Endothelial cell (in vitro differentiated cells): ENCODE data around the gene RPL23. TPM values are rescaled to one million over a fixed set of nuclear protein-coding genes. Genes with fewer than 3 reads are reported as not detected.
A peak's percentile ranks its signal among the peaks of the same experiment; 100 is the strongest.

Source experiments
- DNase-seq: peaks from one replicate; pipeline ENCODE4 v3.0.0; 2021; ENCODE audit warnings: low spot score
- H3K27ac Mint-ChIP-seq: one replicate; pipeline ENCODE4 v1.8.0; 2021; ENCODE audit warnings: mixed read lengths, inconsistent platforms; ENCODE audit not compliant: unreplicated experiment
- H3K27me3 Mint-ChIP-seq: one replicate; pipeline ENCODE4 v1.8.0; 2021; ENCODE audit warnings: mild to moderate bottlenecking, moderate library complexity, mixed read lengths, inconsistent platforms; ENCODE audit not compliant: unreplicated experiment
- H3K36me3 Mint-ChIP-seq: one replicate; pipeline ENCODE4 v1.8.0; 2021; ENCODE audit warnings: mild to moderate bottlenecking, low read depth, mixed read lengths, inconsistent platforms; ENCODE audit not compliant: unreplicated experiment
- H3K4me1 Mint-ChIP-seq: one replicate; pipeline ENCODE4 v1.8.0; 2021; ENCODE audit warnings: mild to moderate bottlenecking, mixed read lengths, inconsistent platforms; ENCODE audit not compliant: unreplicated experiment
- H3K4me3 Mint-ChIP-seq: one replicate; pipeline ENCODE4 v1.8.0; 2021; ENCODE audit warnings: mild to moderate bottlenecking, mixed read lengths, inconsistent platforms; ENCODE audit not compliant: unreplicated experiment
- H3K9me3 Mint-ChIP-seq: one replicate; pipeline ENCODE4 v1.8.0; 2021; ENCODE audit warnings: mixed read lengths, inconsistent platforms; ENCODE audit not compliant: unreplicated experiment
- CTCF ChIP-seq: fragments of 200-600 bp; sonication (generic); IDR thresholded peaks from one replicate; pipeline ENCODE4 v1.5.0; 2021; ENCODE audit warnings: antibody characterized with exemption; ENCODE audit not compliant: unreplicated experiment
- total RNA-seq: library from RNA; stranded (reverse); fragmentation: NEBNext Ultra II Directional; extraction: Animal tissue kit (Norgen Biotek cat#: 25700); gene quantifications from one replicate; pipeline ENCODE4 v1.2.1, GENCODE V29; 2021; ENCODE audit not compliant: unreplicated experiment

Gene RPL23
- total RNA-seq, 1 donor from 2014 or later = 2,464 TPM

DNA sequence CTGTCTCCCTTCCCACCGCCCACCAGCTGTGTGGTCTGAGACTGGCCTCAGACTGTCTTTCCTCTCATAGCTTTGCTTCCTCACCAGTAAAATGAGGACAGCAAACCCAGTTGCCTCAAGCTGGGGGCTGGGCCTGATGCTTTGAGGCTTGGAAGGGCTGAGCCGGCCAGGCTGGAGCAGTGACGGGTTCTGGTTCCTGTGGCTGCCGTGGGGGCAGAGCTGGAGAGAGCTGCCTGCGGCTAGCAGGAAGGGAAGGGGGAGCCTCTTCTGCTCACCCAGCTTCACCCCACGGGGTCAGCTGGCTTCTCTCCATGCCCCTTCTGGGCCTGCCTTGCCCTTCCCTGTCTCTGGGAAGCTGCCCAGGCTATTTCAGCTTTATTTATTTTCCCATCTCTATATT, 40.1 kb upstream of the RPL23 start:
- Mint-ChIP-seq H3K4me3 (no peak overlapping the region), H3K36me3 (peaks cover 27% of the 10 kb centered on the region), H3K9me3 (no peaks in the 10 kb centered on the region), H3K27ac (no peak overlapping the region), H3K27me3 (peaks cover 13% of the 10 kb centered on the region), H3K4me1 (peaks cover 24% of the 10 kb centered on the region)
- no peak for DNase-seq
- no peak for TF ChIP-seq CTCF

DNA sequence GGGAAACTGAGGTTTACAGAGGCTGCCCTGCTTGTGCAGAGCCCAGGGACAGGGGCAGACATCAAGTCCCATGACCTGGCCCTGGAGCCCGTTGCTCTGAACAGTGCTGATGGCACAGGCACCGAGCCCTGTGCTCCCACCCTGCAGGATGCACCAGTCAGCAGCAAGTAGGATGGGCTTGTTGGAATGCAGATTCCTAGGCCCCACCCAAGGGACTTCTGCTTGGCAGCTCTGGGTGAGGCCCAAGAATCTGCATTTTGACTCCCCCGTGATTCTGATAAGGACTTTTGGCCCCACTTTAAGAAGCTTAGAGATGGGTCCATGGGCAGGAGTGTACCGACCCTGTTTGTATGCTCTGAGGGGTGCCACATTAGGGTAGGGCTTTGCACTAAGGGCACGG, 39.6 kb upstream of the RPL23 start:
- TF ChIP-seq CTCF = no peak
- Mint-ChIP-seq H3K9me3 (no peaks in the 10 kb centered on the region), H3K27me3 (peaks cover 11% of the 10 kb centered on the region), H3K4me3 (no peak overlapping the region), H3K36me3 (peaks cover 27% of the 10 kb centered on the region), H3K4me1 (peaks cover 19% of the 10 kb centered on the region), H3K27ac (no peak overlapping the region)
- no peak for DNase-seq

DNA sequence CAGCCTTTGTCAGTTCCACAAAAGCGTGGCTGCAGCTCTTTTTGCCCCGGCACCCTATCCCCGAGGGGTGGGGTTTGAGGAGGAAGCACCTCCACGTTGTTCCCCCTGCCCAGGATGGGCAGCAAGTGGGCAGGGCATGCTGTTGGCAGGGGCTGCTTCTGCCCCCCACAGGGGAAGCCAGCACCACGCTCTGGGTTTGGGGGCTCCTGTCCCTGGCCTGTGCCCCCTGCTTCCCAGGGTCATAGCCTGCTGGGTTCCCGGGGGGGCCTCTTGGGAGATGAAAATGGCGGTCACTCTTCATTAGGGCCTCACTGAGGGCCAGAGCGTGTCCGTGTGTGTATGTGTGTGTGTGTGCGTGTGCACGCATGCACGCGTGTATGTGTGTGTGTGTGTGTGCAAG, 39.1 kb upstream of the RPL23 start:
- H3K27me3 Mint-ChIP-seq = peaks cover 6% of the 10 kb centered on the region
- H3K4me1 Mint-ChIP-seq = peaks cover 14% of the 10 kb centered on the region
- no peak overlapping the region for H3K4me3 Mint-ChIP-seq
- no peak overlapping the region for H3K27ac Mint-ChIP-seq
- TF ChIP-seq CTCF = no peak
- no peaks in the 10 kb centered on the region for H3K9me3 Mint-ChIP-seq
- no peak for DNase-seq
- H3K36me3 Mint-ChIP-seq = peaks cover 24% of the 10 kb centered on the region

- no peak for TF ChIP-seq CTCF
- peak overlapping the region; percentile 45 for H3K27ac Mint-ChIP-seq
Measured at GRCh38 chr17:38892083-38892482, 38.6 kb upstream of the RPL23 start.

GRCh38 chr17:38891441-38891840, 37.9 kb upstream of the RPL23 start:
- peak overlapping the region; percentile 45 for H3K27ac Mint-ChIP-seq

More at GRCh38 chr17:38892083-38892482, 38.6 kb upstream of the RPL23 start:
- no peak for DNase-seq
- peaks cover 22% of the 10 kb centered on the region for H3K36me3 Mint-ChIP-seq
- peaks cover 11% of the 10 kb centered on the region for H3K4me1 Mint-ChIP-seq
- peaks cover 6% of the 10 kb centered on the region for H3K27me3 Mint-ChIP-seq
- H3K4me3 Mint-ChIP-seq = no peak overlapping the region
- H3K9me3 Mint-ChIP-seq = no peaks in the 10 kb centered on the region

More at GRCh38 chr17:38891441-38891840, 37.9 kb upstream of the RPL23 start:
- no peaks in the 10 kb centered on the region for H3K9me3 Mint-ChIP-seq
- peaks cover 11% of the 10 kb centered on the region for H3K4me1 Mint-ChIP-seq
- H3K4me3 Mint-ChIP-seq = no peak overlapping the region
- peaks cover 22% of the 10 kb centered on the region for H3K36me3 Mint-ChIP-seq
- TF ChIP-seq CTCF = no peak
- peaks cover 6% of the 10 kb centered on the region for H3K27me3 Mint-ChIP-seq
- DNase-seq = no peak
